Right lobe of liver (tissue), 4 donors: ENCODE results near the gene CCDC34.

ENCODE experiments used
- CTCF ChIP-seq, 4 donors: fragments of 200-600 bp in 3 of 4; fragments of 450-650 bp in 1 of 4; IDR thresholded peaks; one replicate each; pipeline versions ENCODE4 v1.5.1 to v1.8.0; 2016 to 2022; ENCODE audit warnings: antibody characterized with exemption in 4 of 4, mild to moderate bottlenecking in 2 of 4
- POLR2A ChIP-seq: fragments of 450-650 bp; IDR thresholded peaks from one replicate; pipeline ENCODE4 v1.6.1; 2017; ENCODE audit warnings: antibody characterized with exemption, mild to moderate bottlenecking
- donor health status: DM: no; HTN: no; CAD: no.
- donor health status: DM: no; HTN: no; CAD: no.
- donor health status: DM: no; HTN: yes; CAD: no.

GRCh38 chr11:27291954-27292636 is 70.9 kb downstream of the CCDC34 start:
- TF ChIP-seq CTCF (IDR thresholded peaks at IDR 0.05), result no peak
- TF ChIP-seq POLR2A, result no peak
